CD4-positive, alpha-beta T cell (primary cell): ENCODE results near the gene CXorf38. TPM values are rescaled to one million over a fixed set of nuclear protein-coding genes. Genes with fewer than 3 reads are reported as not detected.

Experiments used
- ATAC-seq: fragments of 200-7000 bp; cut with Tn5 transposase; one replicate; pipeline ENCODE4 v1.10.0; 2022; ENCODE audit warnings: mild to moderate bottlenecking; ENCODE audit not compliant: poor library complexity
- CTCF ChIA-PET: fragments of 350-600 bp; sonication (Branson Sonifier 250); formaldehyde crosslinking; loops from one replicate; lab custom pipeline; 2021; ENCODE audit warnings: antibody characterized with exemption, inconsistent platforms; lab: Charles Lee
- POLR2A ChIA-PET: fragments of 350-600 bp; sonication (Branson Sonifier 250); formaldehyde crosslinking; loops from one replicate; lab custom pipeline; 2021; ENCODE audit warnings: antibody characterized with exemption, inconsistent platforms; lab: Charles Lee
- DNase-seq, 14 experiments: peaks; one replicate each; pipeline ENCODE4 v3.0.0-alpha.2; 2013 to 2020; ENCODE audit warnings: mixed read lengths in 2 of 14
- H3K27ac ChIP-seq, 2 donors: one replicate each; pipeline versions ENCODE4 v1.5.1 to v1.7.0; 2013; ENCODE audit warnings: low read length in 2 of 2, low read depth in 1 of 2, mild to moderate bottlenecking in 1 of 2
- H3K27me3 ChIP-seq, 2 experiments: 1 replicate in 1 of 2; 2 replicates in 1 of 2; pipeline versions ENCODE4 v1.6.1 to v1.7.0; 2013; ENCODE audit warnings: low read length in 2 of 2, control low read depth in 1 of 2, mild to moderate bottlenecking in 1 of 2, moderate library complexity in 1 of 2; ENCODE audit not compliant: insufficient read depth in 2 of 2, control insufficient read depth in 1 of 2
- H3K36me3 ChIP-seq: one replicate; pipeline ENCODE4 v1.6.1; 2013; ENCODE audit warnings: low read length, control low read depth; ENCODE audit not compliant: insufficient read depth
- H3K4me1 ChIP-seq: one replicate; pipeline ENCODE4 v1.6.1; 2013; ENCODE audit warnings: low read length, control low read depth; ENCODE audit not compliant: insufficient read depth
- H3K4me3 ChIP-seq: one replicate; pipeline ENCODE4 v1.5.1; 2013; ENCODE audit warnings: mild to moderate bottlenecking, low read length, moderate library complexity
- H3K9me3 ChIP-seq, 2 experiments: 1 replicate in 1 of 2; 2 replicates in 1 of 2; pipeline versions ENCODE4 v1.6.1 to v1.7.0; 2013; ENCODE audit warnings: low read length in 2 of 2, mild to moderate bottlenecking in 2 of 2, control low read depth in 1 of 2, moderate library complexity in 1 of 2; ENCODE audit not compliant: control insufficient read depth in 1 of 2, insufficient read depth in 1 of 2
- H3K27ac Mint-ChIP-seq: one replicate; pipeline ENCODE4 v1.8.0; 2020; ENCODE audit warnings: mixed read lengths
- H3K27me3 Mint-ChIP-seq: one replicate; pipeline ENCODE4 v1.8.0; 2021; ENCODE audit warnings: mixed read lengths
- H3K36me3 Mint-ChIP-seq: one replicate; pipeline ENCODE4 v1.8.0; 2021; ENCODE audit warnings: low read depth, mixed read lengths
- H3K4me1 Mint-ChIP-seq: one replicate; pipeline ENCODE4 v1.8.0; 2021; ENCODE audit warnings: low read depth, mixed read lengths
- H3K4me3 Mint-ChIP-seq: one replicate; pipeline ENCODE4 v1.8.0; 2020; ENCODE audit warnings: mild to moderate bottlenecking, mixed read lengths
- H3K9me3 Mint-ChIP-seq: one replicate; pipeline ENCODE4 v1.8.0; 2020; ENCODE audit warnings: mixed read lengths
- intact Hi-C, 2 experiments: fragments of 100-400 bp; cut with DNase I in 1 of 2; cut with micrococcal nuclease in 1 of 2; formaldehyde crosslinking; loops; one replicate each; pipeline versions ENCODE4 v1.15.1 to v1.9.0; 2023 to 2025; cut with DNase I, micrococcal nuclease
- total RNA-seq, 174 experiments: library from RNA in 2 of 174; stranded (reverse) in 2 of 174; gene quantifications; one replicate each; pipeline ENCODE4 v1.2.3 and lab custom pipeline; 2021 to 2026
- TF ChIP-seq, protein P1 (sequence below): fragments of 200-600 bp; IDR thresholded peaks from one replicate; pipeline ENCODE4 v1.8.0; 2022; ENCODE audit warnings: antibody characterized with exemption, mild to moderate bottlenecking

Gene CXorf38
- total RNA-seq, 2 experiments from 2014 or later, result 9.4 to 10.4 TPM

DNA sequence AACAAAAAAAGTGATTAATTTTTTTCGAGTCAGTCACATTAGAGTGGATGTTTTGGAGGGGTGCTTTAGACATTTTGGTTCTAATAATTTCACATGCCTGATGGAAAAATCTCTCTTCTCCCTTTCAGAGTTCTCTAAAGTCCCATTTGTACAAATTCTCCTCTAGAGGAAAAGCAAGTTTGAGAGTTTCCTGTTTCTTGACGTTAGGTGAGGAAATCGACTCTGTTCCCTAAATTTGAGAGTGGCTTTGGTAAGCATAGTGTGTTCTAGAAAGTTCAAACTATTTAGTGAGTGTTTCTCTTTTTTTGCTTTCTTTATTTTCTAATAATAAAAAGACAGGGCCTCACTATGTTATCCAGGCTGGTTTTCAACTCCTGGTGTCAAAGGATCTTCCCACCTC is 68.2 kb downstream of the CXorf38 start:
- H3K4me1 ChIP-seq, result peaks cover 17% of the 10 kb centered on the region
- H3K9me3 ChIP-seq, result no peaks in the 10 kb centered on the region
- intact Hi-C loops, result no loop called here
- ATAC-seq, result no peak
- H3K27ac Mint-ChIP-seq, result no peak overlapping the region
- TF ChIP-seq, protein P1, sequence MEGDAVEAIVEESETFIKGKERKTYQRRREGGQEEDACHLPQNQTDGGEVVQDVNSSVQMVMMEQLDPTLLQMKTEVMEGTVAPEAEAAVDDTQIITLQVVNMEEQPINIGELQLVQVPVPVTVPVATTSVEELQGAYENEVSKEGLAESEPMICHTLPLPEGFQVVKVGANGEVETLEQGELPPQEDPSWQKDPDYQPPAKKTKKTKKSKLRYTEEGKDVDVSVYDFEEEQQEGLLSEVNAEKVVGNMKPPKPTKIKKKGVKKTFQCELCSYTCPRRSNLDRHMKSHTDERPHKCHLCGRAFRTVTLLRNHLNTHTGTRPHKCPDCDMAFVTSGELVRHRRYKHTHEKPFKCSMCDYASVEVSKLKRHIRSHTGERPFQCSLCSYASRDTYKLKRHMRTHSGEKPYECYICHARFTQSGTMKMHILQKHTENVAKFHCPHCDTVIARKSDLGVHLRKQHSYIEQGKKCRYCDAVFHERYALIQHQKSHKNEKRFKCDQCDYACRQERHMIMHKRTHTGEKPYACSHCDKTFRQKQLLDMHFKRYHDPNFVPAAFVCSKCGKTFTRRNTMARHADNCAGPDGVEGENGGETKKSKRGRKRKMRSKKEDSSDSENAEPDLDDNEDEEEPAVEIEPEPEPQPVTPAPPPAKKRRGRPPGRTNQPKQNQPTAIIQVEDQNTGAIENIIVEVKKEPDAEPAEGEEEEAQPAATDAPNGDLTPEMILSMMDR, result no peak
- peaks cover 27% of the 10 kb centered on the region for H3K4me1 Mint-ChIP-seq
- ChIA-PET POLR2A (no interaction called here), CTCF (no interaction called here)
- H3K27me3 Mint-ChIP-seq, result no peaks in the 10 kb centered on the region
- no peak overlapping the region for H3K4me3 ChIP-seq
- H3K36me3 Mint-ChIP-seq, result no peaks in the 10 kb centered on the region
- H3K36me3 ChIP-seq, result no peaks in the 10 kb centered on the region
- no peaks in the 10 kb centered on the region for H3K27me3 ChIP-seq
- no peak overlapping the region for H3K4me3 Mint-ChIP-seq
- DNase-seq, result no peak
- H3K9me3 Mint-ChIP-seq, result no peaks in the 10 kb centered on the region
- no peak overlapping the region for H3K27ac ChIP-seq

DNA sequence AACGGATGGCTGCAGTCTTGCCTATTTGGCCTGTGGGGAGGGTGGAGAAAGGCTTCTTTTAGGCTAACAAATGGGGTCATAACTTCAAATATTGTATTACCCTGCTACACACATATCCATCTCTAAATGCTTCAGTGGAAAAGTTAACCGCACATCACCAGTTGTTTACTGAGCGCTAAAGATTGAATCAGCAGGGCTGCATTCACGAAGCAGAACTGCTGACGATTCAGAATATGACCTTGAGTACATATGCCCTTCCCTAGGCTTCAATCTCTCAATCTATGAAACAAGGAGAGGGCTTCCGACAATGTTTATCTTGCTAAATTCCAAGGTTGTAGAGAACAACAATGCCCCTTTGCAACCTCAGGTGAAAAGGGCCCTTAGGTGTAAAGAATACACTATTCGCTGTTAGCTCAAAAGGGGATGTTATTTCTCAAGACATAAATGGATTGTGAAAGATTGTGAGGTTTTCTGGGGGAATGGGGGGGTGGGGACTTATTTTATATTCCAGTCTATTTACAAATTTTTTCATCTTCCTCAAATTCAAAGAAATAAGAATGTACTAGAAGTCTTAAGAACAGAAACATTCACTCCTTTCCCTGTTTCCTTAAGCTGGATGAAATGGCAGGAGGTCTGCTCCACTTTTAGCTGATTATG is 69.2 kb downstream of the CXorf38 start:
- ChIA-PET CTCF (no interaction called here), POLR2A (no interaction called here)
- H3K9me3 ChIP-seq, result no peaks in the 10 kb centered on the region
- no peak for DNase-seq
- H3K27me3 Mint-ChIP-seq, result no peaks in the 10 kb centered on the region
- no peaks in the 10 kb centered on the region for H3K36me3 Mint-ChIP-seq
- intact Hi-C loops, result no loop called here
- H3K4me3 Mint-ChIP-seq, result no peak overlapping the region
- H3K27ac ChIP-seq, result no peak overlapping the region
- H3K4me1 ChIP-seq, result peaks cover 14% of the 10 kb centered on the region
- no peaks in the 10 kb centered on the region for H3K9me3 Mint-ChIP-seq
- H3K27me3 ChIP-seq, result no peaks in the 10 kb centered on the region
- ATAC-seq, result no peak
- peaks cover 20% of the 10 kb centered on the region for H3K4me1 Mint-ChIP-seq
- H3K4me3 ChIP-seq, result no peak overlapping the region
- no peaks in the 10 kb centered on the region for H3K36me3 ChIP-seq
- TF ChIP-seq, protein P1, result no peak
- no peak overlapping the region for H3K27ac Mint-ChIP-seq

Other genes starting within 250 kb of the CXorf38 start
- 10 to 100 TPM; 73.8 to 78.7 TPM for gene ATP6AP2, start 66.6 kb downstream of the CXorf38 start, total RNA-seq
- not detected for gene MPC1L, start 24.1 kb downstream of the CXorf38 start, total RNA-seq
- gene MED14, start 88.0 kb upstream of the CXorf38 start, total RNA-seq, result 10 to 100 TPM; 59.9 to 67.7 TPM